ENCODE results near the gene GRID2.
A peak's percentile ranks its signal among the peaks of the same experiment; 100 is the strongest.

DNA sequence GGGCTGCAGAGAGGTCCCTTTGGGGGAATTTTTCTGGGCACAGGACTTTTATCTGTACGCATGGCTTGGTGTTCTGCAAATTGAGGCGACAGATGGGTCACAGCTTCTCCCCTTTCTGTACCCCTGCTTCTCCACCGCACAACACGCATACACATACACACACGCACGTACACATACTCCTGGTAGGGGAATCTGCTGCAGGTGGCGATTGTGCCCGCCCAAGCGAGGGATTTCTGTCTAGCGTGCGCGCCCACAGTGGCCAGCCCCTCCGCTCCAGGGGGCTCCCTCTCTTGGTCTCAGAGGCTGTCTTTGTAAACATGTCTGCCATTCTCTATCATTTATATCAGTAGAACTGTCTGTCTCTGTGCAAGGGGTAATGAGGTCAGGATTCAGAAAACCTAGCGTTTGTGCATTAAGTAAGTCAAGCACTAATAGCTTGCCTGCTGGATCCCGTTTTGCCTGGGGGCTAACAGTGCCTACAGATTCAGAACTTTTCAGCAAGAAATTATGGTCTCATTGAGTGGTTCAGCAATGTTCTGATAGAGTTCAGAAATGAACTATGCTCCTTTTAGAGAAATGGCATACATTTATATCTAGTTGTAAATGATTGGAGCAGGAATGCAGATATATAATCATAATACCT lies 2.2 kb downstream of the GRID2 start:
- TF ChIP-seq CTCF (optimal IDR thresholded peaks at IDR 0.05 in 1 of 3, IDR thresholded peaks at IDR 0.05 in 1 of 3, conservative IDR thresholded peaks at IDR 0.05 in 1 of 3; ENCODE audit: extremely low read depth in 1 of 3, insufficient read depth in 2 of 3, low read length in 3 of 3) (no peak), EZH2 (IDR thresholded peaks at IDR 0.05; ENCODE audit: low read length) (peak; percentile 84)
